CD4-positive, CD25-positive, alpha-beta regulatory T cell (primary cell): ENCODE measurements around the gene CASP10. TPM values are rescaled to one million over a fixed set of nuclear protein-coding genes. Genes with fewer than 3 reads are reported as not detected.

Experiments used
- ATAC-seq, 2 donors: fragments of 150-1000 bp; cut with Tn5 transposase; one replicate each; pipeline ENCODE4 v1.10.0; 2021; ENCODE audit warnings: low read depth in 2 of 2, moderate number of reproducible peaks in 2 of 2, moderate library complexity in 1 of 2
- DNase-seq, 3 donors: peaks; one replicate each; pipeline versions ENCODE4 v3.0.0 to v3.0.0-alpha.2; 2012 to 2022; ENCODE audit warnings: mixed read lengths in 1 of 3
- H3K27ac ChIP-seq: one replicate; pipeline ENCODE4 v1.7.0; 2013; ENCODE audit warnings: mild to moderate bottlenecking, low read length; ENCODE audit not compliant: insufficient read depth, poor library complexity, severe bottlenecking
- H3K27me3 ChIP-seq: one replicate; pipeline ENCODE4 v1.7.0; 2013; ENCODE audit warnings: low read length; ENCODE audit not compliant: control insufficient read depth, insufficient read depth
- H3K36me3 ChIP-seq: one replicate; pipeline ENCODE4 v1.7.0; 2013; ENCODE audit warnings: mild to moderate bottlenecking, low read length, moderate library complexity; ENCODE audit not compliant: control insufficient read depth, insufficient read depth
- H3K4me1 ChIP-seq: 2 replicates; pipeline ENCODE4 v1.7.0; 2013; ENCODE audit warnings: mild to moderate bottlenecking, low read length; ENCODE audit not compliant: insufficient read depth, control insufficient read depth, poor library complexity, severe bottlenecking
- H3K4me3 ChIP-seq: one replicate; pipeline ENCODE4 v1.7.0; 2013; ENCODE audit warnings: low read depth, mild to moderate bottlenecking, low read length, moderate library complexity
- H3K9me3 ChIP-seq, 2 experiments: 1 replicate in 1 of 2; 2 replicates in 1 of 2; pipeline ENCODE4 v1.7.0; 2013; ENCODE audit warnings: low read length in 2 of 2, mild to moderate bottlenecking in 1 of 2, moderate library complexity in 1 of 2; ENCODE audit not compliant: control insufficient read depth in 2 of 2
- H3K27ac Mint-ChIP-seq, 3 donors: one replicate each; pipeline ENCODE4 v1.8.0; 2020 to 2022; ENCODE audit warnings: mild to moderate bottlenecking in 3 of 3, mixed read lengths in 3 of 3, moderate library complexity in 2 of 3
- H3K27me3 Mint-ChIP-seq: one replicate; pipeline ENCODE4 v1.8.0; 2022; ENCODE audit warnings: mild to moderate bottlenecking, mixed read lengths
- H3K36me3 Mint-ChIP-seq: one replicate; pipeline ENCODE4 v1.8.0; 2020; ENCODE audit warnings: mixed read lengths
- H3K4me1 Mint-ChIP-seq, 4 donors: one replicate each; pipeline ENCODE4 v1.8.0; 2020 to 2022; ENCODE audit warnings: mixed read lengths in 4 of 4, mild to moderate bottlenecking in 1 of 4
- H3K4me3 Mint-ChIP-seq, 4 donors: one replicate each; pipeline ENCODE4 v1.8.0; 2020 to 2022; ENCODE audit warnings: mild to moderate bottlenecking in 4 of 4, mixed read lengths in 4 of 4, moderate library complexity in 3 of 4
- H3K9me3 Mint-ChIP-seq, 7 donors: one replicate each; pipeline ENCODE4 v1.8.0; 2020 to 2022; ENCODE audit warnings: mixed read lengths in 7 of 7, mild to moderate bottlenecking in 3 of 7, moderate library complexity in 2 of 7
- polyA plus RNA-seq, 4 donors: library from polyadenylated mRNA; unstranded; fragments of 300-500 nt; fragmentation: Illumina TruSeq; gene quantifications; one replicate each; pipeline ENCODE4 v1.2.3, GENCODE V29; 2021
- total RNA-seq: library from RNA; stranded (reverse); gene quantifications from one replicate; pipeline ENCODE4 v1.2.3, GENCODE V29; 2022

The CASP10 gene
- total and polyA plus RNA-seq, 5 donors from 2014 or later, result 4.4 to 15.1 (median 6.0) TPM

DNA sequence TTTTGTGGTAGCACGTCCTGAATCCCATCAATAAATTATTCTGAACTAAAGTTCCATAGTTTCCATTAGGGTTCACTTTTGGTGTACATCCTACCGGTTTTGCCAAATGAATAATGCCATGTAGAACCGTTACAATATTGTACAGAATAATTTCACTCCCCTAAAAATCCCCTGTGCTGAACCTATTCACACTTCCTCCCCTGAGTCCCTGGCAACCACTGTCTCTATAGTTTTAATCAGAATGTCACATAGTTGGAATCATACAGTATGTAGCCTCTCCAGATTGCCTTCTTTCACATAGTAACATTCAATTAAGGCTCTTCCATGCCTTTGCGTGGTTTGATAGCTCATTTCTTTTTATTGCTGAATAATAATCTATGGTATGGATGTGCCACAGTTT lies 67.8 kb downstream of the CASP10 start:
- DNase-seq, result no peak
- H3K27ac Mint-ChIP-seq, result peak overlapping the region; percentile 12 to 94 (median 78)
- H3K4me1 Mint-ChIP-seq, result peaks cover 32 to 88% (median 70%) of the 10 kb centered on the region in 4 donors
- no peaks in the 10 kb centered on the region for H3K27me3 Mint-ChIP-seq
- no peak overlapping the region for H3K4me3 ChIP-seq
- H3K4me1 ChIP-seq, result peaks cover 48% of the 10 kb centered on the region
- H3K9me3 Mint-ChIP-seq, result peaks cover 0 to 3% (median 0%) of the 10 kb centered on the region in 7 donors
- H3K27me3 ChIP-seq, result no peaks in the 10 kb centered on the region
- H3K9me3 ChIP-seq, result no peaks in the 10 kb centered on the region
- peaks cover 37% of the 10 kb centered on the region for H3K36me3 Mint-ChIP-seq
- peak overlapping the region in 3 of 4 donors; percentile 0 to 48 (median 17) for H3K4me3 Mint-ChIP-seq
- H3K36me3 ChIP-seq, result no peaks in the 10 kb centered on the region
- no peak overlapping the region for H3K27ac ChIP-seq
- ATAC-seq, result no peak

- peaks cover 0 to 3% (median 0%) of the 10 kb centered on the region in 7 donors for H3K9me3 Mint-ChIP-seq
- H3K36me3 ChIP-seq, result no peaks in the 10 kb centered on the region
- H3K27ac ChIP-seq, result peak overlapping the region; percentile 98
- H3K4me3 ChIP-seq, result peak overlapping the region; percentile 4
- peak overlapping the region; percentile 45 to 70 (median 64) for H3K4me3 Mint-ChIP-seq
- H3K36me3 Mint-ChIP-seq, result peaks cover 24% of the 10 kb centered on the region
- ATAC-seq (no peak), DNase-seq (no peak)
- peak overlapping the region; percentile 90 to 95 (median 94) for H3K27ac Mint-ChIP-seq
- H3K9me3 ChIP-seq, result no peaks in the 10 kb centered on the region
- no peaks in the 10 kb centered on the region for H3K27me3 ChIP-seq
- peaks cover 31 to 94% (median 66%) of the 10 kb centered on the region in 4 donors for H3K4me1 Mint-ChIP-seq
- H3K4me1 ChIP-seq, result peaks cover 75% of the 10 kb centered on the region
- H3K27me3 Mint-ChIP-seq, result peaks cover 9% of the 10 kb centered on the region
Observed at GRCh38 chr2:201254081-201254730, 71.3 kb downstream of the CASP10 start.

- peak overlapping the region; percentile 96 to 99 (median 98) for H3K27ac Mint-ChIP-seq
- H3K27ac ChIP-seq, result peak overlapping the region; percentile 98
- peaks cover 20 to 93% (median 58%) of the 10 kb centered on the region in 4 donors for H3K4me1 Mint-ChIP-seq
- H3K9me3 Mint-ChIP-seq, result peaks cover 0 to 3% (median 0%) of the 10 kb centered on the region in 7 donors
- no peaks in the 10 kb centered on the region for H3K36me3 ChIP-seq
- no peak for ATAC-seq
- peaks cover 16% of the 10 kb centered on the region for H3K36me3 Mint-ChIP-seq
- peak overlapping the region in 2 of 4 donors; percentile 45 to 65 for H3K4me3 Mint-ChIP-seq
- peaks cover 86% of the 10 kb centered on the region for H3K4me1 ChIP-seq
- no peaks in the 10 kb centered on the region for H3K27me3 ChIP-seq
- no peak for DNase-seq
- peaks cover 9% of the 10 kb centered on the region for H3K27me3 Mint-ChIP-seq
- H3K9me3 ChIP-seq, result no peaks in the 10 kb centered on the region
- H3K4me3 ChIP-seq, result peak overlapping the region; percentile 44
Observed at GRCh38 chr2:201255408-201256033, 72.6 kb downstream of the CASP10 start.

DNA sequence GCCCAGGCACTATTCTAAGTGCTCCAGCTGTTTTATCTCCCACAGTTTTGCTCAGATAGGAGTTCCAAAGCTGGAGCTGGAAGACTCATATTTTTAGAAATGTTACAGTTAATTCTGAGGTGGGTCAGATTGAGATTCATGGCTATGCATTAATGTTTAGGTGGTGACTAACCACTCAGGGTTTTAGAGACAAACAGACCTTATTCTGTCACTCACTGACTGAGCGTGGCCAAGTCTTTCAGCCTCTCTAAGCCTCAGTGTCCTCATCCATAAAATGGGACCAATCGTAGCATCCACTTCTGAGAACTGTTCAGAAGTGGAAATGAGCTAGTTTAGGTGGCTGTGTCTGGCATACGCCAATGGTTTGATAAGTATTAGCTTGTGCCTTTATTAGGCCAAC lies 73.1 kb downstream of the CASP10 start:
- Histone ChIP-seq H3K27me3 (no peaks in the 10 kb centered on the region), H3K36me3 (no peaks in the 10 kb centered on the region), H3K9me3 (no peaks in the 10 kb centered on the region), H3K27ac (peak overlapping the region; percentile 98), H3K4me1 (peaks cover 86% of the 10 kb centered on the region), H3K4me3 (peak overlapping the region; percentile 44)
- Mint-ChIP-seq H3K4me3 (peak overlapping the region in 2 of 4 donors; percentile 40 to 90), H3K9me3 (peaks cover 0 to 3% (median 0%) of the 10 kb centered on the region in 7 donors), H3K27me3 (peaks cover 9% of the 10 kb centered on the region), H3K4me1 (peaks cover 20 to 88% (median 53%) of the 10 kb centered on the region in 4 donors), H3K27ac (peak overlapping the region; percentile 96 to 99 (median 98)), H3K36me3 (peaks cover 13% of the 10 kb centered on the region)
- DNase-seq (no peak), ATAC-seq (no peak)

- H3K36me3 ChIP-seq, result no peaks in the 10 kb centered on the region
- ATAC-seq (peak; percentile 7 to 9), DNase-seq (peak; percentile 42 to 69 (median 68))
- peaks cover 14 to 80% (median 45%) of the 10 kb centered on the region in 4 donors for H3K4me1 Mint-ChIP-seq
- peak overlapping the region; percentile 96 to 99 (median 98) for H3K27ac Mint-ChIP-seq
- H3K27me3 Mint-ChIP-seq, result peaks cover 9% of the 10 kb centered on the region
- no peaks in the 10 kb centered on the region for H3K9me3 Mint-ChIP-seq
- H3K4me3 Mint-ChIP-seq, result peak overlapping the region; percentile 88 to 100 (median 92)
- peak overlapping the region; percentile 98 for H3K27ac ChIP-seq
- no peaks in the 10 kb centered on the region for H3K9me3 ChIP-seq
- peaks cover 18% of the 10 kb centered on the region for H3K36me3 Mint-ChIP-seq
- peaks cover 85% of the 10 kb centered on the region for H3K4me1 ChIP-seq
- peak overlapping the region; percentile 100 for H3K4me3 ChIP-seq
- H3K27me3 ChIP-seq, result no peaks in the 10 kb centered on the region
Observed at GRCh38 chr2:201257381-201257955, 74.5 kb downstream of the CASP10 start.

- Mint-ChIP-seq H3K9me3 (no peaks in the 10 kb centered on the region), H3K4me3 (peak overlapping the region; percentile 88 to 100 (median 92)), H3K4me1 (peaks cover 9 to 79% (median 44%) of the 10 kb centered on the region in 4 donors), H3K36me3 (peaks cover 18% of the 10 kb centered on the region), H3K27ac (peak overlapping the region; percentile 96 to 99 (median 98)), H3K27me3 (peaks cover 9% of the 10 kb centered on the region)
- ATAC-seq (peak; percentile 74), DNase-seq (peak; percentile 87 to 98 (median 97))
- Histone ChIP-seq H3K27me3 (no peaks in the 10 kb centered on the region), H3K36me3 (no peaks in the 10 kb centered on the region), H3K4me1 (peaks cover 85% of the 10 kb centered on the region), H3K27ac (peak overlapping the region; percentile 98), H3K9me3 (no peaks in the 10 kb centered on the region), H3K4me3 (peak overlapping the region; percentile 100)
Observed at GRCh38 chr2:201257956-201258665, 75.2 kb downstream of the CASP10 start.
